GM19397 (cell line): ENCODE data around the gene KBTBD8.

Source experiments
- ATAC-seq: cut with Tn5 transposase; IDR thresholded peaks from one replicate; pipeline ENCODE4 v1.9.1; 2021; ENCODE audit warnings: mild to moderate bottlenecking, moderate library complexity; ENCODE audit not compliant: unreplicated experiment

The KBTBD8 gene, protein sequence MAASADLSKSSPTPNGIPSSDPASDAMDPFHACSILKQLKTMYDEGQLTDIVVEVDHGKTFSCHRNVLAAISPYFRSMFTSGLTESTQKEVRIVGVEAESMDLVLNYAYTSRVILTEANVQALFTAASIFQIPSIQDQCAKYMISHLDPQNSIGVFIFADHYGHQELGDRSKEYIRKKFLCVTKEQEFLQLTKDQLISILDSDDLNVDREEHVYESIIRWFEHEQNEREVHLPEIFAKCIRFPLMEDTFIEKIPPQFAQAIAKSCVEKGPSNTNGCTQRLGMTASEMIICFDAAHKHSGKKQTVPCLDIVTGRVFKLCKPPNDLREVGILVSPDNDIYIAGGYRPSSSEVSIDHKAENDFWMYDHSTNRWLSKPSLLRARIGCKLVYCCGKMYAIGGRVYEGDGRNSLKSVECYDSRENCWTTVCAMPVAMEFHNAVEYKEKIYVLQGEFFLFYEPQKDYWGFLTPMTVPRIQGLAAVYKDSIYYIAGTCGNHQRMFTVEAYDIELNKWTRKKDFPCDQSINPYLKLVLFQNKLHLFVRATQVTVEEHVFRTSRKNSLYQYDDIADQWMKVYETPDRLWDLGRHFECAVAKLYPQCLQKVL

GRCh38 chr3:66998113-66998903 lies at the start of gene KBTBD8:
KBTBD8 (plus strand) TSS chr3:66998307; CDS start chr3:66998356, 49 bp downstream.
- ATAC-seq = peak; percentile 94

- ATAC-seq = no peak
Observed at GRCh38 chr3:66948838-66949237, 49.3 kb upstream of the KBTBD8 start.

DNA sequence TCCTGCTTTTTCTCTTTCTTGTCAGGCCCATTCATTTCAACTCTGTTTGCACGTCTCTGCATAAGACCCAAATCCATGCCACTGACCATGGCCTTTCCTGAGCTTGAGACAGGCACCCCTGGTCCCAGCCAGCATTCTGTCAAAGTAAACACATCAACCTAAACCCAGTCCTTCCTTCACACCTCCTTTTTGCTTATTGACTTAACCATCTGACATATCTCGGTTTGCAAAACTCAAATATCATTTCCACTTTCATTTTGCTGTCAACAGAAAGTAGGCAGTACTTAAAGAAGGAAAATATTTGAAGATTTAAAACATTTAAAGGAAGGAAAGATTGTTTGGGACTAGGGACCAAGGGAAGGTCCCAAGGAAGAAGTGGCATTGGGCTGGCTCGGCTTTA lies 48.2 kb upstream of the KBTBD8 start:
- no peak for ATAC-seq

GRCh38 chr3:66952357-66952756 lies 45.8 kb upstream of the KBTBD8 start:
- ATAC-seq = no peak

DNA sequence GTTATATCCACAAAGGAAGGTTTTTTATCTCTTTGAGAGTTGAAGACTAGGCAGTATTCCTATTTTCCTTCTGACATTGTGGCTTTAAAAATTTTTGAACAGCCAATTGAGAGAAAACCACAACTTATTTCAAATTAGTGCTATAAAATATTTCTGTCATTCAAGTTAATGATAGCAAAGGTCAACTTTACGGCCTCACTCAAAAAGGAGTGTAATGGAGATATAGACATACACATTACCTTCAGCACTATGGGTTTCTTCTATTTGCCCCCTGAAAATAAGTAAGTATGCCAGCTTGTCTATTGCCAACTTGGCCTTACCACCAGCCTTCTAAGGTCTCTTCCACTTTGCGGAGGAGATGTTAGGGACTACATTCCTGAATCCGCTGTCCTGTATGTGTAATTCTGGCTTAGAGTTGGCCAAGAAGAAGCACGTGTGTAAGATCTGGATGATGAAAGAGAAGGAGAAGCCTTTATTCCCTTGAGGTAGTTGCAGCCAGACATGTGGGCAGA lies 44.1 kb upstream of the KBTBD8 start:
- ATAC-seq = no peak

DNA sequence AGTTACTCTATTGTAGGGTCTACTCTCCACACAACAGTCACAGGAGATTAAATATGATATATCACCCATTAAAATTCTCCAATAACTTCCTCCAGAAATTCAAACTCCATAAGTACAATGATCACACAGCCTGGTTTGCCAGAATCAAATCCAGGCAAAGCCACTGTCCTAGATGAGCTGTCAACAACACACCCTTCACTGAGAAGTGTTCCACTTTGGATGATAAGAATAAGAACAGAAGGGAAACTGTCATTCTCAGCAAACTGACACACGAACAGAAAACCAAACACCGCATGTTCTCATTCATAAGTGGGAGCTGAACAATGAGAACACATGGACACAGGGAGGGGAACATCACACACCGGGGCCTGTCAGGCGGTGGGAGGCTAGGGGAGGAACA lies 41.4 kb upstream of the KBTBD8 start:
- no peak for ATAC-seq

GRCh38 chr3:66957367-66957766 lies 40.7 kb upstream of the KBTBD8 start:
- ATAC-seq = no peak

DNA sequence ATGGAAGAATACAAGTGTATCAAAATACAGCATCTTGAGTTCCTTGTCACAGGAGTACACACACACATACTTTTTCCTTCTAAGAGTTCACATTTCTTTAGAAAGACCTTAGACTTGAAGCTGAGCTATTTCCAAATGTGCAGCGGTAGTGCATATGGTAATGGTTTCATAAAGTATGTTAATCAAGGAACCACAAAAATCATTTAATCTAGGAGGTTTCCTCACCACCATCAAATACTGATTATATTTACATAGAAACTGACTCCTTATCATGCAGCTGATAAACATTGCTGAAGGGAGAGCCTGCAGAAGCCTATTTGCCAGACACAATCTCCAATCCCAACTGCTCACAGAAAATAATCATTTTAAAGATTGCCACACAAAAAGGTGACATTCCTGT lies 40.0 kb upstream of the KBTBD8 start:
- no peak for ATAC-seq

GRCh38 chr3:66962664-66963063 lies 35.4 kb upstream of the KBTBD8 start:
- no peak for ATAC-seq

DNA sequence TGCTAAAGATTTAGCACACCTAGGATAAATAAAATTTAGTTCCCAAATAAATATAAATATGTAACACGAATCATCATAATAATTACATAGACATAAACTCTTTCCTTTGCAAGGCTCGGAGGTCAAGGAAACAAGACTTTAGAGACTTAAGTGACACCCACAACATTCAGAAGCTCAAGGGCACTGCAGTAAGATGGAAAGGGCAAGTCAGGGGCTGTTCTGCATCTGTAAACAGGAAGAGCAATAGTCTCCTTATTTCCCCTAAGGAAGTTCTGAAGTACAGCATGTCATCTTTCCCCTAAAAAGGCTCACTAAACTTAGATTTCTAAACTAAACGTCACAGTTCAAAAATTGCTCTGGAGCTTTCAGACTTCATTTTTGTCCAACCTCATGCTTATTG lies 26.9 kb upstream of the KBTBD8 start:
- ATAC-seq = no peak

DNA sequence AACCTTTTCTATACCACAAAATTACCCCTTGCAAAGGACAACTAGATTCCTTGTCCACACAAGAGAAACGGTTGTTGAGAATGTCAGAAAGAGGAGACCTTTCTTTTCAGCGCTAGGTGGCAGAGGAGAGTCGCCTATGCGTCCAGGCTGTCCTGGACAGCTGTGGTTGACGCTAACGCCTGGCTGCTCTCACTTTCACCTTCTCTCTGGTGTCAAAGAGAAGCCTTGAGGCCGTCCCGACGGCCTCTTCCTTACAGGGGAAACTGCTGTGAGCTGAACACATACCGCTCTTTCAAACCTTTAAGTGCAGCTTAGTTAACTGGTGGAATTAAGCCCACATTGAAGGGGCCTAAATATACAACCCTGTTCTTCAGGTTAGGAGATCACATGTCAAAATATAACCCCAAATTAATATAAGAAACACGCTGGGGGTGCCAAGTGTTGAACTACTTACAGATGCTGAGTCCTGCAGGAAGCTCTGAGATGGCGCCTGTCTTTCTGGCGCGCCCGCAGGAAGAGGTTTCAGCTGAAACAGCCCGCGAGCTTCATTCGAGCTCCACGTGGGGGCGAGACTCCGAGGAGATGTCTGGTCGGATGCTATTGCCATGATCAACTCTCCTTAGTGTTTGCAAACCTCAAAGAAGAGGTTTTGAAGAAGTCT lies 26.1 kb upstream of the KBTBD8 start:
- ATAC-seq = peak; percentile 99

DNA sequence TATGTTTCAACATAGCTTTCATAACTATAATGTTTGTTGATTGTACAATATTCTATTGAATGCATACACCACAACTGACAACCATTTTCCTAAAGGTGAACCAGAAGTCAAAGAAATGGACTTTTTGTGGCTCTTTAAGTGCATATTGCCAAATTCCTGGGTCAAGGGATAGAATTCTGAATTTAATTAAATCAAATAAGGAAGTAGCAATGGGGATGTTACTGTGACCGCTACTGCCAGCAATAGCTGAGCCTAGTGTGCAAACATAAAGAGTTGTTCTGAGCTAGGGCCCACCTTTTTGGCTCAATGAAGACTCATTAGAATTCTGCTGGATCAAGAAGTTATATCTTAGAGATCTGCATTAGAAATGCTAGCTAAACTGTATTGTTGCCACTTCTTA lies 17.3 kb upstream of the KBTBD8 start:
- ATAC-seq = no peak

GRCh38 chr3:66983101-66983500 lies 15.0 kb upstream of the KBTBD8 start:
- ATAC-seq = no peak

DNA sequence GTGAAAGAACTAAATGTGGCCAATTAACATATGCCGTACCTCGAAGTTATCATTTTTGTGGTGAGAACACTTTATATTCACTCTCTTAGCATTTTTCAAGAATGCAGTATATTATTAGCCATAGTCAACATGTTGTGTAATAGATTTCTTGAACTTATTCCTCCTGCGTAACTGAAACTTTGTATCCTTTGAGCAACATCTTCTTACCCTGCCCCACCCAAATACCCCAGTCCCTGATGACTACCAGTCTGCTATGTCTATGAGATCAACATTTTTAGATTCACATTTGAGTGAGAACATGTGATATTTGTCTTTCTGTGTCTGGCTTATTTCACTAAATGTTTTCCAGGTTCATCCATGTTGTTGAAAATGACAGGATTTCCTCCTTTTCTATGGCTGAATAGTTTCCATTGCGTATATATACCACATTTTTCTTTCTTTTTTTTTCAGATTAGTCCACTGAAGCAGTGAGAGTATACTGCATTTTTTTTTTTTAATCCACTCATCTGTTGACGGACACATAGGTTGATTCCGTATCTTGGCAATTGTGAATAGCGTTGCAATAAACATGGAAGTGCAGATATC lies 12.7 kb upstream of the KBTBD8 start:
- ATAC-seq = no peak

DNA sequence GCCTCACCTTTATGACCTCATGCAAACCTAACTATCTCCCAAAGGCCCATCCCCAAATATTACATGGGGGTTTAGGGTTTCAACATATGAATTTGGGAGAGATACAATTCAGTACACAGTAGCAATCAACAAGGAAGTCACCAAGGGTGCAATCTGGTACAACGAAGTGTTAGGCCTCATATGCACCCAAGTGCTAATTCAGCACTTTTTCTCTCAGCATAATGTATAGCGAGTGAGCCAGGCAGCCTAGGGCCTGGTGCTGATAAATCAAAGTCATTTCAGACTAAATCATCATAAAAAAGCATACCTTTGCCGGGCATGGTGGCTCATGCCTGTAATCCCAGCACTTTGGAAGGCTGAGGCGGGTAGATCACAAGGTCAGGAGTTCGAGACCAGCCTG lies 11.7 kb upstream of the KBTBD8 start:
- ATAC-seq = no peak

GRCh38 chr3:66989241-66989640 lies 8.9 kb upstream of the KBTBD8 start:
- ATAC-seq = no peak

DNA sequence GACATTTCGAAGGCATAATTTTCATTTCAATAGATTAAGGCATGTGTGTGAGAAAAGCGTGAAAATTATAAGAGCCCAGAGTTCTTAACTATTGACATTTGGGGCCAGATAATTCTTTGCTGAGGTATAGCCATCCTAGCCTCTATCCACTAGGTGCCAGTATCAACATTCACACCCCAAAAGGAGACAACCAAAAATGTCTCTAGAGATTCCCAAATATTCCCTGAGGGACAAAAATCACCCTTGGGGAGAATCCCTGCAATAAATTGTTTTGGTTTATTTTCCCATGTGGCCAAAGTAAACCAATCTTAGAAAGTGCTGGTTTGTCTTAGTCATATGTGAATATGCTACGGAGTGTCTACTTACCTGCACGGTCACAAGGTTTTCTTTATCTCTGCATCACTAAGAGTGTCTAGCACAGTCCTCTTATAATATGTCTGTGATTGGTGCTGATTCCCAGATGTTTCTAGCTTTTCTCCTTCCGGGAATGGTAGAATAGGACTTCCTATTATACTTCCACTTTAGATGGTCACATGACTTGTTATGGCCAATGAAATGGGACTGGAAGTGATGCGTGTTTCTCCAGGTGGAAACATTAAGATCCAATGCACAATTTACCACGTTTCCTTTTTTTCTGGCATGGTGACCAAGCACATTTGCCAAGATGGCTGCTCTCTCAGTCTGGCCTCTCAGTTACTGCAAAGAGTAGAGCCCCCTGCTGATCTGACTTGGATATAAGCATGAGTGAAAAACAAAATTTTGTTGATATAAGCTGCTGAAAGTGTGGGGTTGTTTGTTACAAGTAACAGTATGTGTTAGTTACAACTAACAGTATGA lies 8.0 kb upstream of the KBTBD8 start:
- ATAC-seq = peak; percentile 77

GRCh38 chr3:66991459-66991858 lies 6.6 kb upstream of the KBTBD8 start:
- no peak for ATAC-seq

GRCh38 chr3:66993082-66993481 lies 5.0 kb upstream of the KBTBD8 start:
- no peak for ATAC-seq

DNA sequence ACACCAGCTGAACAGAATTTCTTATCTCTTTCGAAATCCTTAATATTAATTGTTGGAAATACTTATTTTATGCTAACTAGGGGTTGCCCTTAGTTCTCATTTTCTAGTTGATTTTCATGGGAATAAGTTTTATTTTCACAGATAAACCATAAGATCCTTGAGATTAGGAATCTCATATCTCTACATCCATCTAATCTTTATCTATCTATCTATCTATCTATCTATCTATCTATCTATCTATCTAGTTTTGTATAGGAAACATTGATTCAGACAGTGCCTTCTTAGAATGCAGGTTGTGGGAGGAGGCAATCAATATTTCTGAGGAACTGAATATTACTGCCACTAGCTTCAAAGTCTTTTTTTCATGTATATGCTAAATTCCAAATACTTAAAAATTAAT lies 3.5 kb upstream of the KBTBD8 start:
- ATAC-seq = no peak
